Activated T-helper 1 cell treated with Interleukin-2 at 50 U/mL for 16 hours (primary cell): ENCODE measurements around the gene SCARB1.

Source experiments
- DNase-seq: peaks from one replicate; pipeline ENCODE4 v3.0.0-alpha.2; 2020; ENCODE audit warnings: low read depth

SCARB1 gene

GRCh38 chr12:124760560-124760959, 103.1 kb downstream of the SCARB1 start:
- DNase-seq = no peak

- DNase-seq = no peak
These were observed 103.7 kb downstream of the SCARB1 start for GRCh38 chr12:124759841-124760503.

- DNase-seq = no peak
These were observed 105.1 kb downstream of the SCARB1 start for GRCh38 chr12:124758266-124759220.

GRCh38 chr12:124757329-124757728, 106.3 kb downstream of the SCARB1 start:
- no peak for DNase-seq

GRCh38 chr12:124756760-124757159, 106.9 kb downstream of the SCARB1 start:
- no peak for DNase-seq

GRCh38 chr12:124756166-124756565, 107.5 kb downstream of the SCARB1 start:
- DNase-seq = no peak

GRCh38 chr12:124755801-124756148, 107.9 kb downstream of the SCARB1 start:
- no peak for DNase-seq

- no peak for DNase-seq
These were observed 108.5 kb downstream of the SCARB1 start for GRCh38 chr12:124754949-124755800.

GRCh38 chr12:124754491-124754890, 109.2 kb downstream of the SCARB1 start:
- DNase-seq = no peak

- no peak for DNase-seq
These were observed 109.7 kb downstream of the SCARB1 start for GRCh38 chr12:124753993-124754392.

- DNase-seq = no peak
These were observed 110.5 kb downstream of the SCARB1 start for GRCh38 chr12:124753228-124753591.

GRCh38 chr12:124752437-124753227, 111.0 kb downstream of the SCARB1 start:
- DNase-seq = no peak

GRCh38 chr12:124751654-124752355, 111.9 kb downstream of the SCARB1 start:
- DNase-seq = no peak

- no peak for DNase-seq
These were observed 112.7 kb downstream of the SCARB1 start for GRCh38 chr12:124750787-124751471.

GRCh38 chr12:124750149-124750656, 113.5 kb downstream of the SCARB1 start:
- no peak for DNase-seq

- no peak for DNase-seq
These were observed 113.9 kb downstream of the SCARB1 start for GRCh38 chr12:124749725-124750124.

GRCh38 chr12:124747426-124748161, 116.1 kb downstream of the SCARB1 start:
- DNase-seq = no peak

- DNase-seq = no peak
These were observed 116.8 kb downstream of the SCARB1 start for GRCh38 chr12:124746649-124747425.
